ENCODE data around the gene PTPRN.
"Not testable (repeated sequence)": the region's sequence is repeated elsewhere in the genome, so short reads cannot be mapped to it uniquely, and the experiment has no call there.

The PTPRN gene

DNA sequence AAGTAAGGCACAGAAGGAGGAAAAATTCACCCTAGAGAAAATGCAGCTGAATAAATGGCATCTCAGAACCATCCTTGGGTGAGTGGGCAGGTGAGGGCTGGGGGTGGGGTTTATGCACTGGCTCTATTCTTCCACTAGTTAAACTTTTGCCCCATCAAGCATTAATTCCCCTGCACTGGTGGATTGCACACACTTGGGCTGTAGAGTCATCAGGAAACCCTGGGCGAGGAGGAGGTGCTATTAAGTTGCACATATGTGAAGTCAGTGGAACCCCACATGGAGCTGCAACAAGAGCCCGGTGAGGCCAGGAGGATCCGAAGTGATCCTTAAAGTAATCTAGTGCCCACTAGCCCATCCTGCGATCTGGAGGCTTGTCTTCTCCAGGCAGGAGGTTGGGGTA lies 36.8 kb downstream of the PTPRN start:
- DNase-seq (ENCODE audit: insufficient read length, low spot score) (no peak), FAIRE-seq (no peak)

DNA sequence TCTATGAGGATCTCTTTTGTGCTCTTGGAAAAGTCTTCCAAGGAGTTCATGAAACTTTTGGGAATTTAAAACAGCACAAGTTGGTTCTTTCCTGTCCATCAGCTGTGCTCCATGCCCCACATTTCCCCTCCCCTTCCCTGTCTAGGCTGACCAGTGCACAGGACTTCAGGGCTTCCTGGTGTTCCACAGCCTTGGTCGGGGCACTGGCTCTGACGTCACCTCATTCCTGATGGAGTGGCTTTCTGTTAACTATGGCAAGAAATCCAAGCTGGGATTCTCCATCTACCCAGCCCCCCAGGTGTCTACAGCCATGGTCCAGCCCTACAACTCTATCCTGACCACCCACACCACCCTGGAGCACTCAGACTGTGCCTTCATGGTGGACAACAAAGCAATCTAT lies 38.2 kb downstream of the PTPRN start:
- DNase-seq (ENCODE audit: insufficient read length, low spot score) (no peak), FAIRE-seq (no peak)

DNA sequence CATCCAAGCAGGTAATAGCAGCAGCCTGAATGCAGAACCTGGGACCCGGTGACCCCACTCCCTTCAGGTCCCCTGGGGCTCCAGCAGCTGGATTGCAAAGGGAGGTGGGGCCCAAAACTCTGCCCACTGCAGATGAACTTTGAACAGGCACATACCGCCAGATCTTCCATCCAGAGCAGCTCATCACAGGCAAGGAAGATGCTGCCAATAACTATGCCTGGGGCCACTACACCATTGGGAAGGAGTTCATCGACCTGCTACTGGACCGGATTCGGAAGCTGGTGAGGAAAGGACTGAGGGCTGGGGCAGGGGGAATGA lies 39.2 kb downstream of the PTPRN start:
- FAIRE-seq = no peak
- DNase-seq (ENCODE audit: insufficient read length, low spot score) = no peak

- FAIRE-seq (no peak), DNase-seq (ENCODE audit: insufficient read length, low spot score) (no peak)
Observed at GRCh38 chr2:219269362-219270054, 39.7 kb downstream of the PTPRN start.

DNA sequence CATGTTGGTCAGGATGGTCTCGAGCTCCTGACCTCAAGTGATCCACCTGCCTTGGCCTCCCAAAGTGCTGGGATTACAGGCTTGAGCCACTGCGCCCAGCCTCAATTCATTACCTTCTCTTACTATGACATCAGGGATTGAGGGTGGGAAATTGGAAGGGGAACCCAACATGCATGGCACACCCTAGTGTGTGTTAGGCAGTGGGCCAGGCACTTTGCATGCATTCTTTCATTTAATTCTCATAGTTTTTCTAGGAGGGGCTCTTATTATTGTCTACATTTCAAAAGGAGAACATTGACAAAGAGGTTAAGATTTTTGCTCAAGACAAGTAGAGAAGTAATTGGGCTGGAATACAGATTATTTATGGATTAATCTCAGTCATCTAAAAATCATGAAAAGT lies 40.9 kb downstream of the PTPRN start:
- FAIRE-seq (no peak), DNase-seq (ENCODE audit: insufficient read length, low spot score) (no peak)

- FAIRE-seq (no peak), DNase-seq (ENCODE audit: insufficient read length, low spot score) (no peak)
Observed at GRCh38 chr2:219266886-219267285, 42.3 kb downstream of the PTPRN start.

- no peak for DNase-seq (ENCODE audit: insufficient read length, low spot score)
- no peak for FAIRE-seq
Observed at GRCh38 chr2:219266232-219266631, 43.0 kb downstream of the PTPRN start.

DNA sequence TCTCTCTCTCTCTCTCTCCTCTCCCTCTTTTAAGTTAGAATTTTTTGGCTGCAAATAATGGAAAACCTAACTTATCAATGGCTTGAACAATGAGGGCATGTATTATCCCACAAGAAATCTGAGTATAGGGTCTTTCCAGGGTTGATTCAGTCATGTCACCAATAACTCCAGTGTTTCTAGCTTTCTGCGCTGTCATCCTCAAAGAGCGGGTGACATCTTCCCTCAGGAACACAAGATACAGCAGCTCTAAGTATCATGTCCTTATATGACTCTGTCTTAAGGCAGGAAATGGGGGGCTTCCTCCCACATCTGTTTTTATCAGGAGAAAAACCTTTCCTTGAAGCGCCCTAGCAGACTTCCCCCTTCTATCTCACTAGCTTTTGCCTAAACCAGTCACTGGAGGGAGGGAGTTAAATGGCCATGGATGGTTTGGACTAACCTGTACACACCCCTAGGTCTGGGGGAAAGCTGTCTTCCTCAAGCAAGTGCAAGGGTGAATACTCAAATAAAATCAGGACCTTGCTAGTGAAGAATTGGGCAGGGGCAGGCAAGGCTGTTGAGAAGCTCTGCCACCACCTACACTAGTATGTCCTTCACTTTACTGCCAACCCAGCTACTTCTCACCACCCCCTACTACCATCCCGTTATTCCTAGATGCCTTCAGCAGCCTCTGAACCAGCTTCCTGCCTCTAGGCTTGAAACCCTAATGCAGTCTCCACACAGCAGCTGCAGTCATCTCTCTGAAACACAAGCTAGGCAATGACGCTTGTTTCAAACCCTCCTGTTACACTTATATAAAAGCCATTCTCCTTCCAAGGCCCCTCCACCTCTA lies 48.0 kb downstream of the PTPRN start:
- FAIRE-seq (no peak), DNase-seq (ENCODE audit: insufficient read length, low spot score) (no peak)

DNA sequence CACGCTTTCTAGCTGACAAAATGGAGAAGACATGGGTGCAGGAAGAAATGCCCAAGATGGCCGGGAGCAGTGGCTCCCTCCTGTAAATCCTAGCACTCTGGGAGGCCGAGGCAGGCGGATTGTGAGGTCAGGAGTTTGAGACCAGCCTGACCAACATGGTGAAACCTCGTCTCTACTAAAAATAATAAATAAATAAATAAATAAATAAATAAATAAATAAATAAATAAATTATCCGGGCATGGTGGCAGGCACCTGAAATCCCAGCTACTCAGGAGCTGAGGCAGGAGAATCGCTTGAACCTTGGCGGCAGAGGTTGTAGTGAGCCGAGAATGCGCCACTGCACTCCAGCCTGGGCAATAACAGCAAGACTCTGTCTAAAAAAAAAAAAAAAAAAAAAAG lies 50.3 kb downstream of the PTPRN start:
- not testable (repeated sequence) for DNase-seq (ENCODE audit: insufficient read length, low spot score); FAIRE-seq

DNA sequence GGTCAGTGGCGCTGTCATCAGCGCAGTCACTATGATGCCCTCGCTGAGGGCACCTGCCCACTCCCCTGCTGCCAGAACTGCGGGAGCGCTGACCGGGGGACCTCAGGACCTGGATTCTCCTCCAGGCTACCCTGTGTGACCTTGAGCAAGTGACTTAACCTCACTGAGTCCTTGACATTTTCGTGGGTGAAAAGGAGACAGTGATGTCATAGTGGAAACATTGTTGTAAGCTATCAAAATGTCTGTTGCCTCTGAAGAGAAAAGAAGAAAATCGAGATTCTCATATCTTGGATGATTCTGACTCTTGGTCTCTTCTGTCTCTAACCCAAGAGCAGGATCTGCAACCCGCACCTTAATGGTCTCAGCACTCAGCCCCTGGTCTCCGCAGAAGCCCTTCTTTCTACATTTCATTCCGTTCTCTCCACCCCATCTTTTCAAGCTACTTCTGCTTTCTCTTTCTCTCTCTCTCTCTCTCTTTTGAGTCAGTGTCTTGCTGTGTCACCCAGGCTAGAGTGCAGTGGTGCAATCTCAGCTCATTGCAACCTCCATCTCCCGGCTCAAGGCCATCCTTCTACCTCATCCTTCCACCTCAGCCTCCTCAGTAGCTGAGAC lies 54.5 kb downstream of the PTPRN start:
- DNase-seq (ENCODE audit: insufficient read length, low spot score) (no peak), FAIRE-seq (peak; percentile 84)

GRCh38 chr2:219253753-219254589 lies 55.2 kb downstream of the PTPRN start, which contains the start of gene TUBA4A:
TSS of gene TUBA4A (minus strand) at chr2:219253918. CDS start at chr2:219253858, 60 bp downstream.
- peak; percentile 83 for FAIRE-seq
- peak; percentile 87 for DNase-seq (ENCODE audit: insufficient read length, low spot score)

DNA sequence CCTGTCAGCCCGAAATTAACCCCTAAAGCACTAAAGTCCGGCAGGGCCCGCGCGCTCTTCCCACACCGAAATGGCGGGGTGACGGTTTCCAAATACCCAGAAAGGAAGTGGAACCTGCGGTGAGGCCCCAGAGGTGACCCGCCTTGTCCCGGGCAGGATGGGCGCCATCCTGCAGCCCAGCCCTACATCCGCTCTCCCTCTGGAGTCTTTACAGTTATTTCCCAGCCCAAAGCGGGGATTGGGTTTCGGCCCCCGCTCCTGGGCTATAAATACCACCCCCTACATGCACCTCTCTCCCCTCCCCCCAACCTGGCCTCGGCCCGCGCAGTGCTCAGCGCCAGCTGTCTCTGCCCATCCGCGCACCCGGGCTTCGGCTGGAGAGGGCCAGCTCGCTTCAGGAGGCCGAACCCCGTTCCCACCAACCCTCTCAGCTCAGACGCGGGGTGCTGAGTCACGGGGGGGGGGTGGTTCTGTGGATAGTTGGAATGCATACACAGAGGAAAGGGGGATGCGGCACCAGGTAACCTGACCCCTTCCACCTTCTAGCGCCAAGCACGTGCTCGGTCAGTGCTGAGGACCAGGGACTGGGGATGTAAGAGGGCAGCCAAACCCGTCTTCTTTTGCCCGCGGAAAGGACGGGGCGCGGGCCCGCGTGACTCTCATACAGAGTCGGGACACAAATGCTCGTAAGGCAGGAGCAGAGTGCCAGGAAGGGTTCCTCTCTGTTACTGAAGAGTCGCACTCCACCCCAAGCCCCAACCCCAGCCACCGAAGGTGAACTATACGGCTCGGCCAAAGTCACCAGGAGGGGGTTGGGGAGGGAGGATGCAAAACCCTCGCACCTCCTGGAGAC lies 56.1 kb downstream of the PTPRN start, which contains the start of gene TUBA4B:
Gene TUBA4B, plus strand, starts transcription at position 344 of the 853 bp plus-strand sequence. Its CDS starts 165 bp downstream, at position 509.
- DNase-seq (ENCODE audit: insufficient read length, low spot score) (no peak), FAIRE-seq (peak; percentile 21)

- FAIRE-seq (peak; percentile 62), DNase-seq (ENCODE audit: insufficient read length, low spot score) (no peak)
Observed at GRCh38 chr2:219252570-219252899, 56.7 kb downstream of the PTPRN start.

- FAIRE-seq (peak; percentile 66), DNase-seq (ENCODE audit: insufficient read length, low spot score) (no peak)
Observed at GRCh38 chr2:219252084-219252483, 57.1 kb downstream of the PTPRN start.

GRCh38 chr2:219251656-219252055 lies 57.5 kb downstream of the PTPRN start:
- no peak for FAIRE-seq

GRCh38 chr2:219250049-219250781 lies 59.0 kb downstream of the PTPRN start:
- no peak for FAIRE-seq
- no peak for DNase-seq (ENCODE audit: insufficient read length, low spot score)

More at GRCh38 chr2:219251656-219252055, 57.5 kb downstream of the PTPRN start:
- DNase-seq (ENCODE audit: insufficient read length, low spot score) = no peak

GRCh38 chr2:219249203-219249980 lies 59.8 kb downstream of the PTPRN start:
- FAIRE-seq = peak; percentile 93

GRCh38 chr2:219248845-219249202 lies 60.4 kb downstream of the PTPRN start:
- DNase-seq (ENCODE audit: insufficient read length, low spot score) = no peak
- FAIRE-seq = peak; percentile 33

More at GRCh38 chr2:219249203-219249980, 59.8 kb downstream of the PTPRN start:
- DNase-seq (ENCODE audit: insufficient read length, low spot score) = no peak

Data from GM19239 (cell line).